ENCODE data around the gene CNOT11. TPM values are rescaled to one million over a fixed set of nuclear protein-coding genes. Genes with fewer than 3 reads are reported as not detected.
A peak's percentile ranks its signal among the peaks of the same experiment; 100 is the strongest.

CNOT11 gene
- total and polyA plus RNA-seq, 2 of the 8 experiments (the other 6 are each of a cell fraction or from before 2014, with no cell fraction given) = 41.5 to 54.6 TPM

- Histone ChIP-seq H3K4me2 (ENCODE audit: insufficient read depth in 1 of 2, low read depth in 2 of 2, low read length in 2 of 2) (no peak overlapping the region), H3K14ac (ENCODE audit: insufficient read length) (no peak overlapping the region), H3K36me3 (ENCODE audit: control insufficient read depth in 2 of 4, insufficient read depth in 4 of 4, low read length in 3 of 4) (no peaks in the 10 kb centered on the region), H4K8ac (ENCODE audit: extremely low read depth, insufficient read depth, low read length) (peak overlapping the region; percentile 35; the same call in 1 of the 2 replicates), H3K79me2 (ENCODE audit: control insufficient read depth in 1 of 2, insufficient read depth in 2 of 2, low read length in 2 of 2) (peaks cover 0 to 88% of the 10 kb centered on the region in 2 experiments; a peak in 3 of 4 replicates), H3K9ac (replicated peaks in 1 of 4; ENCODE audit: extremely low read depth in 1 of 4, low read depth in 3 of 4, low read length in 3 of 4) (no peak overlapping the region), H2AK5ac (ENCODE audit: low read depth, low read length) (no peak overlapping the region), H4K91ac (replicated peaks; ENCODE audit: insufficient read length, low read length) (no peak overlapping the region), H3K4me3 (ENCODE audit: extremely low read depth in 1 of 4, insufficient read depth in 2 of 4, low read depth in 3 of 4, low read length in 4 of 4) (no peak overlapping the region), H2BK5ac (ENCODE audit: low read depth, low read length) (no peak overlapping the region), H3K79me1 (ENCODE audit: low read depth, low read length) (peaks cover 9% of the 10 kb centered on the region), H2BK20ac (ENCODE audit: low read length) (no peak overlapping the region), H2BK12ac (ENCODE audit: low read depth, low read length) (no peak overlapping the region), H4K20me1 (replicated peaks in 1 of 2; ENCODE audit: control insufficient read depth in 1 of 2, insufficient read depth in 2 of 2, low read length in 2 of 2) (peaks cover 4 to 15% of the 10 kb centered on the region in 2 experiments), H3K9me3 (ENCODE audit: insufficient read depth in 2 of 2, low read depth in 1 of 2, low read length in 1 of 2) (no peaks in the 10 kb centered on the region), H3K56ac (replicated peaks; ENCODE audit: insufficient read length, low read depth, low read length) (no peak overlapping the region), H2AFZ (ENCODE audit: low read length) (no peak overlapping the region), H3K23ac (ENCODE audit: insufficient read length) (no peak overlapping the region), H2BK120ac (replicated peaks; ENCODE audit: low read depth, low read length) (no peak overlapping the region), H3K4me1 (replicated peaks in 1 of 4; ENCODE audit: control insufficient read depth in 3 of 4, insufficient read depth in 4 of 4, low read length in 3 of 4) (peaks cover 0 to under 1% (median 0%) of the 10 kb centered on the region in 4 experiments; a peak in 2 of 7 replicates), H3K18ac (ENCODE audit: extremely low read depth, low read length) (no peak overlapping the region), H3K27ac (ENCODE audit: low read depth, low read length) (no peak overlapping the region), H4K5ac (ENCODE audit: insufficient read length, low read depth, low read length) (no peak overlapping the region), H3K4ac (replicated peaks; ENCODE audit: insufficient read length, low read depth, low read length) (no peak overlapping the region), H3K23me2 (ENCODE audit: low read depth, low read length) (no peaks in the 10 kb centered on the region), H2BK15ac (ENCODE audit: low read length) (no peak overlapping the region), H3K27me3 (replicated peaks in 1 of 4; ENCODE audit: control insufficient read depth in 3 of 4, extremely low read depth in 1 of 4, insufficient read depth in 3 of 4, low read length in 3 of 4) (no peaks in the 10 kb centered on the region)
- no peak for FAIRE-seq
- ChIA-PET CTCF (ENCODE audit: partially characterized antibody) (no interaction called here), POLR2A (ENCODE audit: partially characterized antibody) (no interaction called here)
- no peak for DNase-seq (ENCODE audit: low read depth in 1 of 2, low spot score in 2 of 2)
- 65% methylated on average over 7 of the region's 7 CpGs; no CpG with 5 or more reads in 1 of the 2 experiments for WGBS, 2 experiments (ENCODE audit: extremely low coverage in 1 of 2, insufficient coverage in 1 of 2, insufficient read length in 1 of 2, insufficient replicate concordance in 2 of 2, low coverage in 1 of 2, low lambda C conversion rate in 2 of 2, missing lambda C conversion rate in 1 of 2)
- TF ChIP-seq ZNF274 (IDR thresholded peaks at IDR 0.05; ENCODE audit: borderline replicate concordance, extremely low read depth, low read length) (no peak), E2F6 (IDR thresholded peaks at IDR 0.05) (no peak), BACH1 (IDR thresholded peaks at IDR 0.05; ENCODE audit: low read length) (no peak), SIN3A (conservative IDR thresholded peaks at IDR 0.05 in 1 of 2, IDR thresholded peaks at IDR 0.05 in 1 of 2; ENCODE audit: low read depth in 1 of 2, low read length in 2 of 2) (no peak), CTBP2 (IDR thresholded peaks at IDR 0.05; ENCODE audit: borderline replicate concordance, insufficient read depth, insufficient read length, low read length) (no peak), ATF2 (IDR thresholded peaks at IDR 0.05; ENCODE audit: low read length) (no peak), HDAC2 (IDR thresholded peaks at IDR 0.05; ENCODE audit: borderline replicate concordance in 1 of 2, low read depth in 2 of 2, low read length in 2 of 2) (no peak), NANOG (IDR thresholded peaks at IDR 0.05; ENCODE audit: insufficient read depth, low read depth, low read length, poor library complexity, severe bottlenecking) (no peak), TEAD4 (IDR thresholded peaks at IDR 0.05; ENCODE audit: low read depth, low read length) (no peak)
Observed at GRCh38 chr2:101300836-101301235, 48.1 kb downstream of the CNOT11 start.
